HG02588 (cell line): Measurements from ENCODE around the gene TCEANC.
A peak's percentile ranks its signal among the peaks of the same experiment; 100 is the strongest.
"Not testable (repeated sequence)": the region's sequence is repeated elsewhere in the genome, so short reads cannot be mapped to it uniquely, and the experiment has no call there.

Experiments used
- ATAC-seq: cut with Tn5 transposase; IDR thresholded peaks from one replicate; pipeline ENCODE4 v1.9.1; 2021; ENCODE audit warnings: mild to moderate bottlenecking, moderate library complexity; ENCODE audit not compliant: unreplicated experiment

Gene TCEANC

DNA sequence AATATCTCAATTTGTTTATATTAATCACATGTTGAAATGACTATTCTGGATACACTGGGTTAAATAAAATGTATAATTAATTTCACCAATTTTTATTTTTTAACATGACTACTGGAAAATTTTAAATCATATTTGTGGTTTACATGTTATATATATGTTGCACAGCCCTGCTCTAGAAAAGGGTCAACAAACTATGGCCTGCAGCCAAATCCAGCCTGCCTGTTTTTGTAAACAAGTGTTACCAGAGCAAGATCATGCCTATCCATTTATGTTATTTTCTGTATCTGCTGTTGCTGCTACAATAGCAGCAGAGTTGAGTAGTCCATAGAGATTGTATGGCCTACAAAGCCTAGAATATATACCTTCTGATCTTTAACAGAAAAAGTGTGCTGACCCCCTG, 1.2 kb downstream of the TCEANC start:
- no peak for ATAC-seq

DNA sequence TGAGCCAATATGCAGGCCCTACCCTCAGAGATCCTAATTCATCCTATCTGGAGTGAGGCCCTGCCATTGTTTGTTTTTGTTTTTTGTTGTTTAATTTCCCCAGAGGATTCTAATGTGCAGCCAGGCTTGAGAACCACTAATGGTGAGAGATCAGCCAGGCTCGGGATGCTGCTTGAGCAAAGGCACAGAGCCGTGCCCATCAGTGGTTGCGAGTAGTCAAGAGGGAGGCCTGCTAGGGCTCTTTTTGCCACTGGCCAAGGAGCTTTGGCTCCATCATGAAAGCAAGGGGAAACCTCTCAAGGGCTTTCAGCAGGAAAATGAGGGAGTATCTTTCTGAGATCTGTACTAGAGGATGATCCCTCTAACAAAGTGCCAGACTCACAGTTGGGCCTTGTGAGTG, 2.7 kb downstream of the TCEANC start:
- ATAC-seq = no peak

- no peak for ATAC-seq
Measured at GRCh38 chrX:13658602-13659001, 5.7 kb downstream of the TCEANC start.

GRCh38 chrX:13659063-13659462, 6.1 kb downstream of the TCEANC start:
- no peak for ATAC-seq

DNA sequence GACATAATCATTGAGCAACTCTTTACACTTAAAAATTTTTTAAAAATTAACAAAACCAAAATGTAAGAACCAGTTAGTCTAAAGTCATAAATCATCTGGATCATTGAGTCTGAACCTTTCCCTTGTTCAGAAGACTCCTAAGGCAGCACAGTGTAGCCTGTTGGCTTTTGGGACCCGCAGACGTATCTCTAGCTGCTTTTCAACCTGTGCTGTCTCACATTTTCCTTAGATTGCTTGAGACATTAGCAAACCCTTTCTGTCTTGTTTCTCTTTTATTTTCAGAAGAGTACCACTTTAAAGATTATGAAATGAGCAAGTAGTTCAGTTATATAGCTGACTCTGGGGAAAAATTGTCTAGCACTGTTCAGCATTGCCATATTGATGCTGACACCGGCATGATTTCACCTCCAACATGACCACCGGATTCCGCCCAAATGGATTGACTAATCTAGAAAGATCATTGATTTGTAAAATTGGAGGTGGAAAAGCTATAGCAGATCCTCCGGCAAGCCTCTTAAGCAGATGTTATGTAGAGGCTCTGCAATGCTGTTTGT, 8.9 kb downstream of the TCEANC start:
- ATAC-seq = no peak

- no peak for ATAC-seq
Measured at GRCh38 chrX:13662355-13662791, 9.4 kb downstream of the TCEANC start.

DNA sequence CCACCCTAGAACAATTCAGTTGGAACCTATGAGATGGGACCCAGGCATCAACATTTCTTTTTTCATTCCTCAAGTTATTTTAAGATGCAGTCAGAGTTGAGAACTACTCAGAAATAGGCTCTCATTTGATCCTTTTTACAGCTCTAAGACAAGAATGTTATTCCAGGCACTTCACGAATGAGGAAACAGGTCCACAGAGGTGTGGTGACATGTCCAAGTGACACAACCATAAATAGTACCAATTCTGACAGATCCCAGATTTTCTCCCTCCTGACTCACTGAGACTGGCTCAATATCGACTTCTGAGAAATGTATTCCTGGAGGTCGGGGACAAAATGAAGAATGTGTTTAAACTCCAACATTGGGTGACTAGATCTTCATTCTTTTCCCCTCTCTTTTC, 11.1 kb downstream of the TCEANC start:
- ATAC-seq = no peak

DNA sequence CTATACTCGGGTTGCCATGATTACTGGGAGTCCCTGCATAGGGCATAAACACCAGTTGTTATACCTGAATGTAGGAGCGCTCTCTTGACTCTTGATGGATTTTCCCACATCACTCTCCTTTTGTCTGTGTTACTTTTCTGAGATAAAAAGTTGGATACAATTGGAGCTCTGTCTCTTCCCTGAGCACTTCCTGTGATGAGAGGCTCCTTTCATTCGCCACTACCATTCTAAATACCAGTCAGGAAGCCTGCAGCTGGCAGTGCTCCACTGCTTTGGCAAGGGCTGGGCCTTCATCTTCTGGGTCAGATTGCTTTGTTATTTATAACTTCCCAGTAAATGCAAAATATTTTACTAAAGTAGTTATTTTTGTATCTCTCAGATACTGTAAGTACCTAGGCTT, 13.9 kb downstream of the TCEANC start:
- ATAC-seq = no peak

DNA sequence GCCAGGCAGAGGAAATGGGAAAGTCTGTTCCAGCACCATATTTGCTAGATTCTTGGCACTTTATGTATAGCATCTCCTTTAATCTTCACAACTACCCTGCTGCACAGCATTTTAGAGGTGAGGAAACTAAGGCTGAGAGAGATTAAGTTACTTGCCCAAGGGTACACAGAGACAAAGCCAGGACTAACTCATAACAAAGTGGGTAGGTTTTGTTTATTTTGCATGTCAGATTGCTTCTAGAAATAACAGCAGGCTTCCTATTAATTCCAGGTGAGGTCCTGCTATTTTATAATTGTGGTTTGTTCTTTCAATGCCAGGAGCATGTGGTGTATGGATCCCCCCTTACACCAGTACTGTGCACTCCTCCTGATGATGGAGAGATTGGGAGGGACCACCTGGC, 15.0 kb downstream of the TCEANC start:
- no peak for ATAC-seq

- ATAC-seq = peak; percentile 74
Measured at GRCh38 chrX:13669246-13669737, 16.4 kb downstream of the TCEANC start.

- not testable (repeated sequence) for ATAC-seq
Measured at GRCh38 chrX:13669755-13670154, 16.8 kb downstream of the TCEANC start.

DNA sequence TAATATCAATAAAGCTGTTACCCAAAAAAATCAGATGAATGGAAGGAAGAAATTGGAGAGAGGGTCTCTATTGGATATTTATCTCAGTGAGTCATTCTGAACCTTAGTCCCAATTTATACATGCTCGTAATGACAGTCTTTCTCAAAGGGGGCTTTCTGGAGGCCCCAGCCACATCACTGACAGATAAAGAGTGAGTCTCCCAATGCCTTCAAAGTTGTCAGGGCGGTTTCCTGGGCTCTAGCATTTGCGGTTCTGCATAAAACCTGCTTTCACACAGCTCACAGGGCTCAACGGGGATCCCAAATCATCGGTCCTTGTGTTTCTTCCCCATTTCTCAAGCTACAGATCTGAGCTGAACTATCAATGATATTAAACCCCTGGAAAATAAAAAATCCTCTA, 17.3 kb downstream of the TCEANC start:
- no peak for ATAC-seq

DNA sequence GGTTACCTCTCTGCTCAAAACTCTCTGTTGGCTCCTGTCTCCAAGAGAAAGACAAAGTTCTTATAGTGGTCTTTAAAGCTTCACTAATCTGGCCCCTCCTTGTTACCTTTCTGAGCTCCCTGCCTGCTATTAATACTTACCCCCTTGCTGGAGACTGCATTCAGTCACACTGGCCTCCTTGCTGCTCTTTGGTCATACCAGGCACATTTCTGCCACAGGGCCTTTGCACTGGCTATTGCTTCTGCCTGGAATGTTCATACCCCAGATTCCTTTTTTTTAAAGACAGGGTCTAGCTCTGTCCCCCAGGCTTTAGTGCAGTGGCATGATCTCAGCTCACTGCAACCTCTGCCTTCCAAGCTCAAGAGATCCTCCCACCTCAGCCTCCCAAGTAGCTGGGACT, 20.1 kb downstream of the TCEANC start:
- ATAC-seq = no peak

DNA sequence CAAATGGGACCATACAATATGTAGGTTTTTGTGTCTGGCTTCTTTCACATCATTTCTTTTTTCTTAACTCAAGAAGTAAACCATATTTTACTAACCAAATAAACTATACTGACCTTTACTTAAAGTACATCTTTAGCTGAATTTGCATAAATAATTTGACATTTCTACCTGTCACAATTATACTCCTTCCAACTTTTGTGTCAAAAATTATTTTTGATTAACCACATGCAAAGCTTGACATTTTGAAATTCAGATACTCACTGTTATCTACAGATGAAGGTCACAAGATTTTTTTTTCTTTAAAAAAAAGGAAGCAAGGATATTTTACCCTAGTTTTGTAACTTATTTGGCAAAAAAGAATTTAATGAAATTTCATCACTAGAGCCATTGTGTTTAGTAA, 23.9 kb downstream of the TCEANC start:
- no peak for ATAC-seq

- not testable (repeated sequence) for ATAC-seq
Measured at GRCh38 chrX:13679700-13680099, 26.8 kb downstream of the TCEANC start.

DNA sequence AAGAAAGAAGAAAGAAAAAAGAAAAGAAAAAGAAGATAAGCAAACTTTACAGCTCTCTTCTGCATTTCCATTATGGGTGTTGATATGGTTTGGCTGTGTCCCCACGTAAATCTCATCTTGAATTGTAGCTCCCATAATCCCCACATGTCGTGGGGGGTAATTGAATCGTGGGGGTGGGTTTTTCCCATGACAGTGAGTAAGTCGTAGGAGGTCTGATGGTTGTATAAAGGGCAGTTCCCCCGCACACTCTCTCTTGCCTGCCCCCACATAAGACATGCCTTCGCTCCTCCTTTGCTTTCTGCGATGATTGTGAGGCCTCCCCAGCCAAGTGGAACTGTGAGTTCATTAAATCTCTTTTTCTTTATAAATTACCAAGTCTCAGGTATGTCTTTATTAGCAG, 28.7 kb downstream of the TCEANC start:
- ATAC-seq = no peak

- no peak for ATAC-seq
Measured at GRCh38 chrX:13684361-13684760, 31.4 kb downstream of the TCEANC start.

GRCh38 chrX:13685126-13685763, 32.3 kb downstream of the TCEANC start:
- no peak for ATAC-seq

DNA sequence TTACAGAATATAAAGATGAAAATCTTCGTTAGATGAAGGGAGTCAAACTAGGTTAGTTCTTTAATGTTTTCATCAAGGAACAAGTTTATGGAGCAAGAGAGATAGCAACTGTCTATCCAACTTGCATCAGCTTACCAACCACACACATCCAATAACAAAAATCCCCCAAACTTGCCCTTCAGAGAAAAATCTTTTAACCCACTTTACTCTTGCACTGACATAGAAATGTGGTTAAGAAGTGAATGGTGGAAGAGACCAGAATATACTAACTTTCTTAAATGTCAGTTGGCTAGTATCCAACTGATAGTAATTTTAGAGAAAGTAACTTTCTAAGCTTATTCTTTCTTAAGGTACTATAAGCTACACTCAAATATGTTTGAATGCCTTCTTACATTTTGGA, 34.3 kb downstream of the TCEANC start:
- no peak for ATAC-seq

GRCh38 chrX:13688384-13688957, 35.5 kb downstream of the TCEANC start:
- ATAC-seq = no peak

- peak; percentile 79 for ATAC-seq
Measured at GRCh38 chrX:13688958-13689740, 36.2 kb downstream of the TCEANC start, which contains the start of gene RAB9A. Gene RAB9A (plus strand): TSS chrX:13689128. CDS start chrX:13708747, 19,619 bp downstream.
